Lung (tissue), 12 donors: ENCODE data around the gene FXR1. TPM values are rescaled to one million over a fixed set of nuclear protein-coding genes. Genes with fewer than 3 reads are reported as not detected.

Source experiments
- ATAC-seq: fragments of 200-7000 bp; cut with Tn5 transposase; one replicate; pipeline ENCODE4 v1.9.1; 2020; ENCODE audit warnings: moderate number of reproducible peaks; ENCODE audit not compliant: insufficient read depth, low FRiP score
- DNase-seq, 3 donors: peaks; one replicate each; pipeline ENCODE4 v3.0.0-alpha.2; 2013 to 2017
- H3K27ac ChIP-seq, 2 donors: one replicate each; pipeline ENCODE4 v1.5.1; 2013; ENCODE audit warnings: mild to moderate bottlenecking in 2 of 2, moderate library complexity in 2 of 2, control low read depth in 1 of 2, inconsistent platforms in 1 of 2, low read depth in 1 of 2, low read length in 1 of 2
- H3K27me3 ChIP-seq, 3 donors: one replicate each; pipeline ENCODE4 v1.5.1; 2013; ENCODE audit warnings: low read length in 2 of 3; ENCODE audit not compliant: control insufficient read depth in 3 of 3, insufficient read depth in 3 of 3
- H3K36me3 ChIP-seq, 4 donors: one replicate each; pipeline ENCODE4 v1.5.1; 2013; ENCODE audit warnings: low read length in 4 of 4, mild to moderate bottlenecking in 1 of 4, moderate library complexity in 1 of 4; ENCODE audit not compliant: control insufficient read depth in 4 of 4, insufficient read depth in 4 of 4
- H3K4me1 ChIP-seq, 5 donors: one replicate each; pipeline ENCODE4 v1.5.1; 2013; ENCODE audit warnings: low read length in 5 of 5, mild to moderate bottlenecking in 2 of 5, moderate library complexity in 1 of 5; ENCODE audit not compliant: control insufficient read depth in 5 of 5, insufficient read depth in 5 of 5
- H3K4me3 ChIP-seq: one replicate; pipeline ENCODE4 v1.5.1; 2013; ENCODE audit warnings: mild to moderate bottlenecking, control low read depth, moderate library complexity
- H3K9ac ChIP-seq, 2 donors: one replicate each; pipeline ENCODE4 v1.5.1; 2013; ENCODE audit warnings: low read length in 2 of 2, control low read depth in 1 of 2; ENCODE audit not compliant: insufficient read depth in 1 of 2
- H3K9me3 ChIP-seq, 4 donors: one replicate each; pipeline ENCODE4 v1.5.1; 2013; ENCODE audit warnings: low read length in 3 of 4, mild to moderate bottlenecking in 1 of 4, moderate library complexity in 1 of 4; ENCODE audit not compliant: control insufficient read depth in 4 of 4, insufficient read depth in 3 of 4
- WGBS, 2 donors: extraction: QIAGEN DNeasy Blood & Tissue Kit; methylation state at CpG; one replicate each; pipeline ENCODE4 v1.1.7; 2013; 5-methylcytosine and 5-hydroxymethylcytosine counted together
- polyA plus RNA-seq, 2 donors: library from polyadenylated mRNA; stranded (reverse); fragments of 200-250 nt; gene quantifications; one replicate each; pipeline ENCODE4 v1.2.1, GENCODE V29; 2013
- total RNA-seq, 2 donors: library from RNA; depleted of rRNA in 1 of 2; stranded (reverse); fragments of >200 nt in 1 of 2; gene quantifications; one replicate each; pipeline ENCODE4 v1.2.1, GENCODE V29; 2014 to 2021
- TF ChIP-seq, protein P1 (sequence below): IDR thresholded peaks from 2 replicates; pipeline ENCODE4 v1.5.1; 2012; ENCODE audit warnings: mild to moderate bottlenecking; ENCODE audit errors: control extremely low read depth, extremely low read depth
- donor health status: control.
- donor health status: control.
- donor health status: Bipolar disorder and iron deficiency.
- donor health status: healthy.
- donor health status: DM: yes; HTN: yes; CAD: no.

FXR1 gene
- total and polyA plus RNA-seq, 4 donors, result 45.7 to 315 (median 63.3) TPM

DNA sequence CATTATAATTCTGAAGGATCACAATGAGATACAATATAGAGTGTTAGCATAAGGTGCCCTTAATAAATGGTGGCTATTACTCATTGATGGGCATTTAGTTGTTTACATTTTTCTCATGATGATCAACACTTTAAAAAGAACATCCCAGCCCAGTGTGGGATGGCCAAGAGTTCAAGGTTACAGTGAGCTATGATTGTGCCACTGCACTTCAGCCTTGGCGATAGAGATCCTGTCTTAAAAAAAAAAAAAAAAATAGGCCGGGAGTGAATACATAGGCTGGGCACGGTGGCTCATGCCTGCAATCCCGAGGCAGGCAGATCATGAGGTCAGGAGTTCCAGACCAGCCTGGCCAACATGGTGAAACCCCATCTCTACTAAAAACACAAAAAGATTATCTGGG is 1.6 kb upstream of the FXR1 start:
- no peak overlapping the region for H3K27ac ChIP-seq
- TF ChIP-seq, protein P1, sequence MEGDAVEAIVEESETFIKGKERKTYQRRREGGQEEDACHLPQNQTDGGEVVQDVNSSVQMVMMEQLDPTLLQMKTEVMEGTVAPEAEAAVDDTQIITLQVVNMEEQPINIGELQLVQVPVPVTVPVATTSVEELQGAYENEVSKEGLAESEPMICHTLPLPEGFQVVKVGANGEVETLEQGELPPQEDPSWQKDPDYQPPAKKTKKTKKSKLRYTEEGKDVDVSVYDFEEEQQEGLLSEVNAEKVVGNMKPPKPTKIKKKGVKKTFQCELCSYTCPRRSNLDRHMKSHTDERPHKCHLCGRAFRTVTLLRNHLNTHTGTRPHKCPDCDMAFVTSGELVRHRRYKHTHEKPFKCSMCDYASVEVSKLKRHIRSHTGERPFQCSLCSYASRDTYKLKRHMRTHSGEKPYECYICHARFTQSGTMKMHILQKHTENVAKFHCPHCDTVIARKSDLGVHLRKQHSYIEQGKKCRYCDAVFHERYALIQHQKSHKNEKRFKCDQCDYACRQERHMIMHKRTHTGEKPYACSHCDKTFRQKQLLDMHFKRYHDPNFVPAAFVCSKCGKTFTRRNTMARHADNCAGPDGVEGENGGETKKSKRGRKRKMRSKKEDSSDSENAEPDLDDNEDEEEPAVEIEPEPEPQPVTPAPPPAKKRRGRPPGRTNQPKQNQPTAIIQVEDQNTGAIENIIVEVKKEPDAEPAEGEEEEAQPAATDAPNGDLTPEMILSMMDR, result no peak
- no peaks in the 10 kb centered on the region for H3K9me3 ChIP-seq
- no peak overlapping the region for H3K4me3 ChIP-seq
- 95 to 100% methylated on average over 4 of the region's 4 CpGs for WGBS, 2 donors
- no peak for ATAC-seq
- peaks cover 0 to 3% (median 0%) of the 10 kb centered on the region in 4 donors for H3K36me3 ChIP-seq
- H3K27me3 ChIP-seq, result no peaks in the 10 kb centered on the region
- DNase-seq, result no peak
- no peak overlapping the region for H3K9ac ChIP-seq
- peaks cover 0 to 17% (median 10%) of the 10 kb centered on the region in 5 donors for H3K4me1 ChIP-seq

DNA sequence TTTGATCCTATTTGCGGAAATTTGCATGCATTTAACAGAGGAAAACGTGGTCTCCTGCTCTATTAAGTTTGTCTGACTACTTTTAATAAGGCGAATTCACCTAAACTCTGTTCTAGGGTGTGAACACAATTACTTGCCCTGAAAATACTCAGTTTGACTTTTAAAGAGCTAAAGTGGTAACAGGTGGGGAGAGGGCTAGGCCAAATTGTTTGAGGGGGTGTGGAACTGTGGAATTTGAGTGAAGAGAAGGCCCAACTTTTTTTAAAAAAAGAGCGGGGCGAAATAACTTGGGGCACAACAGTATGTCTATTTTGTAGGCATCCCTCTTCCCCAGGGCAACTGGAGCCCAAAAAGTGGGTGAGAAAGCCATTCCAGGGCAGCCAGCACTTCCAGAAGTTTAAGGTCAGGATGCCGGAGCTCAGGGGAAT is 580 bp upstream of the FXR1 start:
- no peak for DNase-seq
- H3K27me3 ChIP-seq, result no peaks in the 10 kb centered on the region
- H3K36me3 ChIP-seq, result peaks cover 0 to 8% (median 5%) of the 10 kb centered on the region in 4 donors
- TF ChIP-seq, protein P1, result no peak
- peaks cover 0 to 17% (median 10%) of the 10 kb centered on the region in 5 donors for H3K4me1 ChIP-seq
- 41 to 42% methylated on average over 6 of the region's 6 CpGs for whole genome bisulfite sequencing, 2 donors
- peak overlapping the region; percentile 63 to 95 for H3K27ac ChIP-seq
- no peaks in the 10 kb centered on the region for H3K9me3 ChIP-seq
- peak overlapping the region; percentile 59 for H3K4me3 ChIP-seq
- no peak for ATAC-seq
- H3K9ac ChIP-seq, result peak overlapping the region; percentile 75 to 94

DNA sequence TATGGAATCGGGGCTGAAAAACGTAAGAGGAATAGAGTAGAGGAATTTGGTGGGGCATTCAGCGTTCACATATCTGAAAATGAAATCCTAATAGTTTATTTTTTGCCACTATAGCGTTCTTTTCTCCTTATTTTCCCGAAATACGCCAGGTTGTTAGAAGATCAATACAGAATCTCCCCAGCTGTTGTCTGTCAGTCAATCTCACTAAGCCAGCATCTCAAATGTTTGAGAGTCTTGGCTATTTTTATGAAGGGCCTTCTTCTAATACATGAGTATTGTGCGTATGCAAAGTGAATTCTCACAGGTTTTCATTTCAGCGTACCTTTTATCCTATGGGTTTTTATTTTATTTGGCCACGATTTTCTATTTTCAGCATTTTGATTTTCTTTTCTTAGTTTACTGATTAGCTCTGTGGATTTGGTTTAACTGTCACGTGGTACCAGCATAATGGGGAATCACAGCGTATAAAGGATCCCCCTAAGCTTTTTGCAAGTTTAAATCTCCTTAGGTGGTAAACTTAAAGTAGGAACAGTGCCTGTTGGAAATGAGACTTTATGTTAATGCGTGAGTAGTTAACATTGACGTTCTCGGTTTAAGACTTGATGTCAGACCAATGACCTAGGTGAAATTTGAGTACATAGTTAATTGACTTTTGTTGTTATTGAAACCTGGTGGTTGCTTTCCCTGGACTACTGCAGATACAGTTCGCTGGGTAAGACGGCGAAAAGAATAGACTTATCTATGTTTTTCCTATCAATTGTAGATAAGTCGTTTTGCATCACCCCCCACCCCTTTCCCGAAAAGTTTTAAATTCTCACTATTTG is 1.3 kb downstream of the FXR1 start:
- no peak overlapping the region for H3K27ac ChIP-seq
- H3K27me3 ChIP-seq, result no peaks in the 10 kb centered on the region
- H3K36me3 ChIP-seq, result peaks cover 0 to 10% (median 5%) of the 10 kb centered on the region in 4 donors
- peaks cover 0 to 17% (median 10%) of the 10 kb centered on the region in 5 donors for H3K4me1 ChIP-seq
- ATAC-seq (no peak), DNase-seq (peak in 2 of 3 donors; percentile 19 to 24)
- WGBS, 2 donors, result 20 to 30% methylated on average over 19 of the region's 19 CpGs
- peak overlapping the region; percentile 94 to 100 for H3K9ac ChIP-seq
- H3K4me3 ChIP-seq, result peak overlapping the region; percentile 86
- TF ChIP-seq, protein P1, result no peak
- H3K9me3 ChIP-seq, result no peaks in the 10 kb centered on the region
